ENCODE data around the gene TMEM176A. TPM values are rescaled to one million over a fixed set of nuclear protein-coding genes. Genes with fewer than 3 reads are reported as not detected.

The TMEM176A gene
- total and polyA plus RNA-seq, 2 experiments from 2014 or later, result 0.34 TPM; not detected in 1

DNA sequence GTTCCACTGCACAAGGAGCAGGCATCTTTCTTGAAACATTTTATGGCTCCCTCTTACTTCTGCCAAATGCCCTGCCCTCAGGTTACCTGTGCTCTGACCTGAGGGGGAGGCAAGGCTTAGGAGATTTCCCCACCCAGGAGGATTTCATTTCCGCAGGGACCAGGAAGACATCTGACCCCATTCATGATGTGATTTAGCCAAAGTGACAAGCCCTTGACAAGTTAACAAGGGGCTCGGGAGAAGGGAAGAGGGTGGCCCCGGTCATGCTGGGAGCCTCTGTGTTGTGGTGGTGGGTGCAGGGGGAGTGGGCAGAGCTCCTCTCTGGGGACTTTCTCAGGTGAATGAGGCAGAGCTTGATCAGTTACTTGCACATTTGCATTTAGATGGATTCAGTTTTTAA lies 44.4 kb upstream of the TMEM176A start (continued):
- TF ChIP-seq, protein P1, sequence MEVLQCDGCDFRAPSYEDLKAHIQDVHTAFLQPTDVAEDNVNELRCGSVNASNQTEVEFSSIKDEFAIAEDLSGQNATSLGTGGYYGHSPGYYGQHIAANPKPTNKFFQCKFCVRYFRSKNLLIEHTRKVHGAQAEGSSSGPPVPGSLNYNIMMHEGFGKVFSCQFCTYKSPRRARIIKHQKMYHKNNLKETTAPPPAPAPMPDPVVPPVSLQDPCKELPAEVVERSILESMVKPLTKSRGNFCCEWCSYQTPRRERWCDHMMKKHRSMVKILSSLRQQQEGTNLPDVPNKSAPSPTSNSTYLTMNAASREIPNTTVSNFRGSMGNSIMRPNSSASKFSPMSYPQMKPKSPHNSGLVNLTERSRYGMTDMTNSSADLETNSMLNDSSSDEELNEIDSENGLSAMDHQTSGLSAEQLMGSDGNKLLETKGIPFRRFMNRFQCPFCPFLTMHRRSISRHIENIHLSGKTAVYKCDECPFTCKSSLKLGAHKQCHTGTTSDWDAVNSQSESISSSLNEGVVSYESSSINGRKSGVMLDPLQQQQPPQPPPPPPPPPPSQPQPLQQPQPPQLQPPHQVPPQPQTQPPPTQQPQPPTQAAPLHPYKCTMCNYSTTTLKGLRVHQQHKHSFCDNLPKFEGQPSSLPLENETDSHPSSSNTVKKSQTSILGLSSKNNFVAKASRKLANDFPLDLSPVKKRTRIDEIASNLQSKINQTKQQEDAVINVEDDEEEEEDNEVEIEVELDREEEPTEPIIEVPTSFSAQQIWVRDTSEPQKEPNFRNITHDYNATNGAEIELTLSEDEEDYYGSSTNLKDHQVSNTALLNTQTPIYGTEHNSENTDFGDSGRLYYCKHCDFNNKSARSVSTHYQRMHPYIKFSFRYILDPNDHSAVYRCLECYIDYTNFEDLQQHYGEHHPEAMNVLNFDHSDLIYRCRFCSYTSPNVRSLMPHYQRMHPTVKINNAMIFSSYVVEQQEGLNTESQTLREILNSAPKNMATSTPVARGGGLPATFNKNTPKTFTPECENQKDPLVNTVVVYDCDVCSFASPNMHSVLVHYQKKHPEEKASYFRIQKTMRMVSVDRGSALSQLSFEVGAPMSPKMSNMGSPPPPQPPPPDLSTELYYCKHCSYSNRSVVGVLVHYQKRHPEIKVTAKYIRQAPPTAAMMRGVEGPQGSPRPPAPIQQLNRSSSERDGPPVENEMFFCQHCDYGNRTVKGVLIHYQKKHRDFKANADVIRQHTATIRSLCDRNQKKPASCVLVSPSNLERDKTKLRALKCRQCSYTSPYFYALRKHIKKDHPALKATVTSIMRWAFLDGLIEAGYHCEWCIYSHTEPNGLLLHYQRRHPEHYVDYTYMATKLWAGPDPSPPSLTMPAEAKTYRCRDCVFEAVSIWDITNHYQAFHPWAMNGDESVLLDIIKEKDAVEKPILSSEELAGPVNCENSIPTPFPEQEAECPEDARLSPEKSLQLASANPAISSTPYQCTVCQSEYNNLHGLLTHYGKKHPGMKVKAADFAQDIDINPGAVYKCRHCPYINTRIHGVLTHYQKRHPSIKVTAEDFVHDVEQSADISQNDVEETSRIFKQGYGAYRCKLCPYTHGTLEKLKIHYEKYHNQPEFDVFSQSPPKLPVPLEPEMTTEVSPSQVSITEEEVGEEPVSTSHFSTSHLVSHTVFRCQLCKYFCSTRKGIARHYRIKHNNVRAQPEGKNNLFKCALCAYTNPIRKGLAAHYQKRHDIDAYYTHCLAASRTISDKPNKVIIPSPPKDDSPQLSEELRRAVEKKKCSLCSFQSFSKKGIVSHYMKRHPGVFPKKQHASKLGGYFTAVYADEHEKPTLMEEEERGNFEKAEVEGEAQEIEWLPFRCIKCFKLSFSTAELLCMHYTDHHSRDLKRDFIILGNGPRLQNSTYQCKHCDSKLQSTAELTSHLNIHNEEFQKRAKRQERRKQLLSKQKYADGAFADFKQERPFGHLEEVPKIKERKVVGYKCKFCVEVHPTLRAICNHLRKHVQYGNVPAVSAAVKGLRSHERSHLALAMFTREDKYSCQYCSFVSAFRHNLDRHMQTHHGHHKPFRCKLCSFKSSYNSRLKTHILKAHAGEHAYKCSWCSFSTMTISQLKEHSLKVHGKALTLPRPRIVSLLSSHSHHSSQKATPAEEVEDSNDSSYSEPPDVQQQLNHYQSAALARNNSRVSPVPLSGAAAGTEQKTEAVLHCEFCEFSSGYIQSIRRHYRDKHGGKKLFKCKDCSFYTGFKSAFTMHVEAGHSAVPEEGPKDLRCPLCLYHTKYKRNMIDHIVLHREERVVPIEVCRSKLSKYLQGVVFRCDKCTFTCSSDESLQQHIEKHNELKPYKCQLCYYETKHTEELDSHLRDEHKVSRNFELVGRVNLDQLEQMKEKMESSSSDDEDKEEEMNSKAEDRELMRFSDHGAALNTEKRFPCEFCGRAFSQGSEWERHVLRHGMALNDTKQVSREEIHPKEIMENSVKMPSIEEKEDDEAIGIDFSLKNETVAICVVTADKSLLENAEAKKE (CRISPR knock-in tag; IDR thresholded peaks at IDR 0.05), result no peak
- no peak for TF ChIP-seq POLR2AphosphoS5 (IDR thresholded peaks at IDR 0.05; ENCODE audit: low read depth)

DNA sequence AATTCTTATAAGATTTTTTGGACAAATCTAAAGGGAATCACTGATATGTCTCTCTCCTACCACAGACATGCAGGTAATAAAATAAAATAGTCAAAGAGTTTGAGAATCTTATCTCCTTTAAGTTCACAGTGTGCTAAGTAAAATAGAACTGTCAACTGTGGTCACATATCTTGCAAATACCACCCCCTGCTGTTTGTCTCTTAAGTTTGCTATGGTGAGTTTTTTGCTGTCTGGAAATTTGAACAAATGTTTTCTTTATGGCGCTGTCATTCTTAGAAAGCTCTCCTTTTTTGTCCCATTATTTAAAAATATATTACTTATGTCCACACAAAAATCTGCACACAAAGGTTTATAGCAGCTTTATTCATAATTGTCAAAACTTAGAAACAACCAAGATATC lies 43.7 kb upstream of the TMEM176A start:
- Histone ChIP-seq H3K36me3 (ENCODE audit: insufficient read depth) (no peaks in the 10 kb centered on the region), H4K20me1 (replicated peaks; ENCODE audit: insufficient read depth) (no peaks in the 10 kb centered on the region; the same call in 1 of the 2 replicates), H3K27ac (ENCODE audit: low read depth) (no peak overlapping the region), H2AFZ (no peak overlapping the region), H3F3A (replicated peaks; ENCODE audit: low read depth) (no peaks in the 10 kb centered on the region), H3K4me3 (no peak overlapping the region), H3K27me3 (ENCODE audit: insufficient read depth) (peaks cover 6% of the 10 kb centered on the region), H3K4me1 (ENCODE audit: insufficient read depth) (no peaks in the 10 kb centered on the region), H3K4me2 (no peak overlapping the region), H3K9me2 (ENCODE audit: insufficient read depth) (no peaks in the 10 kb centered on the region), H3K79me2 (replicated peaks; ENCODE audit: insufficient read depth) (no peaks in the 10 kb centered on the region)
- Mint-ChIP-seq H3K4me1 (no peaks in the 10 kb centered on the region), H3K4me3 (no peak overlapping the region), H3K9me3 (peaks cover 6% of the 10 kb centered on the region; the same call in 2 of the 3 replicates), H3K27ac (no peak overlapping the region), H3K27me3 (ENCODE audit: insufficient read depth, low read depth, poor library complexity) (peaks cover 13% of the 10 kb centered on the region), H3K36me3 (ENCODE audit: low read depth) (no peaks in the 10 kb centered on the region)
- ATAC-seq (no peak), DNase-seq (ENCODE audit: low spot score) (peak; percentile 32)
- TF ChIP-seq, protein P2, sequence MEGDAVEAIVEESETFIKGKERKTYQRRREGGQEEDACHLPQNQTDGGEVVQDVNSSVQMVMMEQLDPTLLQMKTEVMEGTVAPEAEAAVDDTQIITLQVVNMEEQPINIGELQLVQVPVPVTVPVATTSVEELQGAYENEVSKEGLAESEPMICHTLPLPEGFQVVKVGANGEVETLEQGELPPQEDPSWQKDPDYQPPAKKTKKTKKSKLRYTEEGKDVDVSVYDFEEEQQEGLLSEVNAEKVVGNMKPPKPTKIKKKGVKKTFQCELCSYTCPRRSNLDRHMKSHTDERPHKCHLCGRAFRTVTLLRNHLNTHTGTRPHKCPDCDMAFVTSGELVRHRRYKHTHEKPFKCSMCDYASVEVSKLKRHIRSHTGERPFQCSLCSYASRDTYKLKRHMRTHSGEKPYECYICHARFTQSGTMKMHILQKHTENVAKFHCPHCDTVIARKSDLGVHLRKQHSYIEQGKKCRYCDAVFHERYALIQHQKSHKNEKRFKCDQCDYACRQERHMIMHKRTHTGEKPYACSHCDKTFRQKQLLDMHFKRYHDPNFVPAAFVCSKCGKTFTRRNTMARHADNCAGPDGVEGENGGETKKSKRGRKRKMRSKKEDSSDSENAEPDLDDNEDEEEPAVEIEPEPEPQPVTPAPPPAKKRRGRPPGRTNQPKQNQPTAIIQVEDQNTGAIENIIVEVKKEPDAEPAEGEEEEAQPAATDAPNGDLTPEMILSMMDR (conservative IDR thresholded peaks at IDR 0.05; ENCODE audit: low read depth in 2 of 2), result peak; percentile 28 to 38
- no peak for TF ChIP-seq JUNB (IDR thresholded peaks at IDR 0.05; ENCODE audit: unreplicated experiment)
